HG03575 (cell line): ENCODE data around the gene CYP11A1.
"Not testable (repeated sequence)": the region's sequence is repeated elsewhere in the genome, so short reads cannot be mapped to it uniquely, and the experiment has no call there.

Source experiments
- ATAC-seq: cut with Tn5 transposase; IDR thresholded peaks from one replicate; pipeline ENCODE4 v1.9.1; 2021; ENCODE audit not compliant: unreplicated experiment, insufficient number of reproducible peaks, low FRiP score; ENCODE audit errors: extremely low read depth

Gene CYP11A1

DNA sequence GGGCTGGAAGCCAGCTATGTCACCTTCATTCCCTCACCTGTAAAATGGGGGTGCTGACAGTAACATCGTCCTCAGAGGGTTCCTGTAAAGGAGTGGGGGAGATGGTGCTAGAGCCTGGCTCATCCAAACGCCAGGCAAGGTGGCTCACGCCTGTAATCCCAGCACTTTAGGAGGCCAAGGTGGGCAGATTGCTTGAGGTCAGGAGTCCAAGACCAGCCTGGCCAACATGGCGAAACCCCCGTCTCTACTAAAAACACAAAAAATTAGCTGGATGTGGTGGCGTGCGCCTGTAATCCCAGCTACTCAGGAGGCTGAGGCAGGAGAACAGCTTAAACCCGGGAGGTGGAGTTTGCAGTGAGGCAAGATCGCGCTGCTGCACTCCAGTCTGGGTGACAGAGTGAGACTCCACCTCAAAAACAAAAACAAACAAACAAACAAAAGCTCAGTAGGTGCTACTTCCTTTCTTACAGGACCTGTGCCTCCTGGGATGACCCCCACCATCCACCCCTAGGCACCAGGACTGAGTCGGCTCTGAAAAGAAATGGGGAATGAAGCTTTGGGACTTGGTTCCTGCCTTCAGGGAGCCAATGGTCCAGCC lies 22.7 kb upstream of the CYP11A1 start:
- ATAC-seq = not testable (repeated sequence)

DNA sequence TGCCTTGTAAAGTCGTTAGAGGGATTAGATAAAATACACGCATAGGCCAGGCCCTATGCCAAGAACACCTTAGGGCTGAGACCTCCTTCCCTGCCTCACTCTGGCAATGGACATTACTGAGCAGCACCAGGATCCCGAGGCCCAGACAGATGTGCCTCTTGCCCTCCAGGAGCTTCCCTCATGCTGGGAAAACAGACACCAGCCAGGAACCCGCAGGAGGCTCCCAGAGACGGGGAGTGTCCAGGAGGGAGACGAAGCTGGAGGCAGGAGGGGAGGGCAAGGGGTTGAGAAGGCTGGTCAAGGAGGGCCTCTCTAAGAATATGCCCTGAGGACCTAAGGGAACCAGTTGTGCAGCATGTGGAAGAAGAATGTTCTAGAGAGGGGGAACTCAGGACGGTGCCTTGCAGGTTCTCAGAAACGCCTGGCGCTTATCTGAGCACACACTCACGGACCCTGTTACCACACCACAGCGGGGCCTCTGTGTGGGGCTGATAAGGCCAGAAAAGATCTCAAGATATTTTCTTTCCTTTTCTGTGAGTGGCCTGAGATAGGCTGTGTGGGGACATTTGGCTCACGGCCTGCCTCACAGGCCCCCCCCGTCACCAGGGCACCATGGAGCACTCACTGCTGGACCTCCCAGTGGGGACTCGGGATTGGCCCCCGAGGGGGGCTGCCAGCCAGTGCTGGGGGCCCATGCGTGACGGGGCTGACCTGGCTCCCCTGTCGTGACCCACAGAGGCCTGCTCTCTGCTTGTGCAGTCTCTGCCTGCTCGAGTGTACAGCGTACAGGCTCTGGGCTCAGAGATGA lies 22.0 kb upstream of the CYP11A1 start:
- no peak for ATAC-seq

DNA sequence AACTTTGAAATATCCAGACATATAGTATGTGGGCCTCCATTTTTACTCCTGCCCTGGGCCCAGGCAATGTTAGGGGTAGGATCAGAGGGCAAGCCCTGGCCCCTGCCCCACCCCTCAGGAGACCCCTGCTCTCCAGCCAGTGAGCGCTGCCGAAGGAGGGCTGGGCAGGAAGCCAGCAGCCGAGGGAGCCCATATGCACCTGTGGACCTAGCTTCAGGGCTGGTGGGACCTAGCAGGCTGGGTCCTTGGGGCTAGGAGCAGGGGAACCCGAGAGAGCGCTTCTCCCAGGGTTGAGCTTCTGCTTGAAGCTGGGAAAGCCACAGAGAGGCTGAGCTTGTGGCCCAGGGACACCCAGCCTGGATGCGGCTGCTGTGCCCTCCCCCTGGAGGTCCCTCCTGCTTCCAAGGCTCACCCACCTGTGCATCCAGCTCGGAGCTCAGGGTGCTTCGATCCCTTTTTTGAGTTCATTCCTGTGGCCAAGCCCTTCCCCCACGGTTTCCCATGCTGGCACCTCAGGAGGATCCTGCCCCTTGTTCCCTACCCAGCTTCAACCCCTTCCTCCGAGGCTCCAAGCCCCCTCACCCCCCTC lies 21.0 kb upstream of the CYP11A1 start:
- no peak for ATAC-seq

DNA sequence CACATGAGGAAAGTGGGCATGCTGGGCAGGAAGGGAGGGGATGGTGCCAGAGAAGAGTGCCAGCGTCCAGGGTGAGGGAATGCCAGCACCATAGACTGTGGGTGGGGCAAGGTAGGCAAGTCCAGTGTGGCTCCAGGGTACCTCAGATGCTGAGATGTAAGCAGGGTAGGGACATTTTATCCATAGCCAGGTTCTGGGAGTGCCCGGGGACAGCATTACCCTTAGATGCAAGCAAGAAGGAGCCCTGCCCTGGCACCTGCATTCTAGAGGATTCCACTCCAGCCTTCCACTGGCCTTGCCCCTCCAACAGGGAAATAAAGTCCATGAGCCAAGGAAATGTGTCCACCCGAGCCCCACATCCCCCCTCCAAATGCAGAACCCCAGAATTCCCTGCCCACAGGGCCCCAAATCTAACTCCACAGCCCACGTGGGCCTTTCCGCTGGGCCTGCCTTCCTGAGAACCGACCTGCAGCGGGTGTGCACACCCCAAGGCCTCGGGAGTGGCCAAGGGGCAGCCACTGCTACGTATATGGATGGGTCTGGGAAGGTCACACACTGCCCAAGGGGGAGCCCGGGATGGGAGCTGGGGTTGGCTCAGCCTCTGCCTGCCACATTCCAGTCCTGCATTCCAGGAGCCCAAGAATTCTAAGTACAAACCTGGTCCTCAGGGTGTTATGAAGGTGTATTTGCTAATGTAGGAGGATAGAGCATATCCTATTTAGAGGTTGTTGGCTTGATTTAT lies 20.3 kb upstream of the CYP11A1 start:
- ATAC-seq = no peak

DNA sequence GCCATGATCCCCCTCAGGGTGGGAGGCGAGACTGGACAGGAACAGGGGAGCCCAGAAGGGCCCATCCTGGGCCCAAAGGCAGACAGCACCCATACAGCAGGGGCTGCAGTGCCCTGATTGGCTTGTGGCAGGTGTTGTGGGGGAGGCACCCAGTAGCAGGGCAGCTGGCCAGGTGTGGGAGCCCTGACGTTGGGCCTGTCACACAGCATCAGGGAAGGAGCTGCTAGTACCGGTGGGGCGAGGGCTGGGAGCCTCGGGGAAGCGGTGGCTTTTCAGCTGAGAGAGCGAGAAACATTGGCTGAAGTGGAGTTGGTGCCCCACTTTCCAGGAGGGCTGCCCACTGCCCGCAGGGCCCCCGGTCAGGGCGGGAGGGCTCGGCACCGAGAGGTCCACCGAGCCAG lies 19.7 kb upstream of the CYP11A1 start:
- no peak for ATAC-seq

DNA sequence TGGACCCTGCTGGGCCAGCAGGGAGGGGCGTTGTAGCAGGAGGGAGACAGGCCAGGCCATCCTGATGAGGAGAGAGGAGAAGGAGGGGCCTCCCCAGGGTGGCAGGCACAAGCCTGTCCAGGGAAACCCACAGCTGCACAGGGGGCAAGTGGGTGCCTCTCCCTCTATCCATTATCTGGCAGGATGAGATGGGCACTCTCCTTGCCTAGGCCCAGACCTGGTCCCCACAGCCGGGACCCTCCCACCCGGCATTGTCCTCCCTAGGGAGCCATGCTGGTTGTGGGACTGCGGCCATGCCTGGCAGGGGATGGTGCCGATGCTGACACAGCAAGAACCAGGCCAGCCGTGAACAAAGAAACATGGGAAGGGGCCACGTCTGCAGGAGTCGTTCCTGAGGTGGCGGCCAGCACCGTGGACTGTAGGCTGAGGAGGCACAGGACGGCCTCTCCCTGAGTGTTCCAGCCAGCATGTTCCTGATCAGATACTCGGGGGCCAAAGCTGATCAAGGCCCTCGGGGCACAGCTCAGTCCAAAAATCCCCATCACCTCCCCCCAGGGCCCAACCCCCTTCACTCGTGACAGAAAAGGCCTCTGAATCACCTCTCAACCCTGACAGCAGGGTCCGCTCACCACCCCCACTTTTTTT lies 19.2 kb upstream of the CYP11A1 start:
- no peak for ATAC-seq

DNA sequence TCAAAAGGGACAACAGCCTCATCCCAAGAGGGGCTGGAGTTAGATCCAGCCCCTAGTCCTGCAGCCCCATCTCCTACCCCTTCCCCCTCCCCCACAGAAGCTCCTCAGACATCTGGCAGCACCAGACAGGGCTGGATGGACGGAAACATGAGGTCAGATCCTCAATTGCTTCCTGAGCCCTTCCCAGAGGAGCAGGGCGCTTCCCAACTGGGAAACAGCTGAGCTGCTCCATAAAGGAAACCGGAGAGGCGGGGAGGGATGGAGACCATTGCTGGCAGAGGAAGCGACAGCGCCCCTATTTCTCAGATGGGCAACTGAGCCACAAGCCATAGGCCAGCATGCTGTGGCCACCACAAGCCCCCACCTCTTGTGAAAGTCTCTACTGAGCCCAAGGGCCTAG lies 18.3 kb upstream of the CYP11A1 start:
- ATAC-seq = no peak

DNA sequence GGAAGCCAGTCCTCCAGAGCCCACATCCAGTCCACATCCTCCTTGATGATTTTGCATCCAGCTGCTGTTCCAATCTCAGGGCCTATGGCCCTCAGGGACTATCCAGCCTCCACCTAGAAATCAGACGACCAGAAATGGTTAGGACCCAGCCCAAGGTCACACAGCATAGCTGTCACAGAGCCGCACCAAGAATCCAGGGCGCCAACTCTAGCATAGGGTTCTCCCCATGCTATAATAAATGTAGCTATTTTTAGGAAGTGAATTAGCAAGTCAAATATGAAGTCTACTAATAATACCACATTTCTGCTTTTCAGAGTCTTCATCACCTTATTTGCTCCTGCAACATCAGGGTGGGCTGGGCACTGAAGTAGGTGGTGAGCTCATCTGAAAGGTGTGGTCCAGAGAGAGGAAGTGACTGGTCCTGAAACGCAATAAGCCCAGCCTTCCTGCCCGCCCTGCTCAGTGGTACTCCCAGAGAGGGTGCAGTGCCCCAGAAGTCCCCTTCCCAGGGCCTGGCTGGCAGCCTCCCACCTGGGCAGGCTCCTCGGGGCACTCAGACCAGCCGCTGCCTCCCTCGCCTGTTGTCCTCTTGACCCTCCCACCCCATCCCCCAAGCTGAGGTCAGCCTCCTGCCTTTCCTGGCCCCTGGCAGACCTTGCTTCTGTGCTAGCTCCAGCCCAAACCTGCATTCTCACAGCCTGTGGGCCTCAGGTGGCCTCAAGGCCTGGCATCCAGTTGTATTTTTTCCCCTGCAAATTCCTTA lies 17.6 kb upstream of the CYP11A1 start:
- no peak for ATAC-seq

DNA sequence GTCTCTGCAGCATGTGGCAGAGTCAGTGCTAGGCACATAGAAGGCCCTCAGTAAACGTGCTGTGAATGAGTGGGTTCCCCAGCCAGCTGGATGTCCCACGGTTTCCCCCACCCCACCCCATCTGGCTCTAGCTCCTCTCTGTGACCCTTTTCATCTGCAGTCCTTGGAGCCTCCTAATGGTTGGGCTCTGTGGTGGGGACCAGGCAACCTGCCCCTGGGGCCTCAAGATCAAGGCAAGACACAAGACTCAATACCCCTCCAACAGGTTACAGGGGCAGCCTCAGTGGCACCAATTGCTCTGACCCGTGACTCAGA lies 17.1 kb upstream of the CYP11A1 start:
- no peak for ATAC-seq

DNA sequence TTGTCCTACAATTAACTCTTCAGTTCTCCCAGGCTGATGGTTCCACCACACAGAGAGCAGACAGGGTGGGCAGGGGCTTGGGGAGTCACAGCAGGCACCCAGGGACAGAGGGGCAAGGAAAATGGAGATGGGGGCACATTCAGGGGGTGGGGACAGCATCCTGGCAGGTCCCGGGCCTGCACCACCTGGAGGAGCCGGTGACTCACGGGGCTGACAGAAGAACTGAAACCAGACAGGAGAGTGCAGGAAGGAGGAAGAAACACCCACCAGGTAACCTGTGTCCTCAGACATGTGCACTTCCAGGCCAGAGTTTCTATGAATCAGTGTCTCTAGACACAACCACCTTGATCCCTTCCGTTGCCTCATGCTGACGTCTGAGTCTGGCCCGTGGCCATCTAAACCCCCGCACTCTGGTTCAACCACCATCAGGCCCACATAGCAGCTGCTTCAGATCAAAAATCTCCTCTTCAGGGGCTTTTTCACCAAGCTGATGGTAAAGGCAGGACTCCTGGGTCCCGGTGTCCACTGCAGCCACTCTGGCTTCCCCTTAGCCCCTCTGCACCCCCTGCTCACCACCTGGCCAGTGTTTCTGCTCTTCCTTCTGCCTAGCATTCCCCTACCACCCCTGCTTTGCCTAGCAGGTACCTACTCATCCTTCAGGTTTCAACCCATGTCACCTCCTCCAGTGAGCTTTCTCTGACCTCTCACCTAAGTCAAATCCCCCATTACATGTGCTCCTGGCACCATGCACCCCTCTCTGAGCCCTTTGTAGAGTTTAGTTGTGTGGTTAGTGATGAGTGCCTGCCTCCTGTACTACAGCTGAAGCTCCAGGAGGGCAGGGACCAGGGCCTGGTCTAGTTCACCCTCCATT lies 16.5 kb upstream of the CYP11A1 start:
- ATAC-seq = peak; percentile 24

DNA sequence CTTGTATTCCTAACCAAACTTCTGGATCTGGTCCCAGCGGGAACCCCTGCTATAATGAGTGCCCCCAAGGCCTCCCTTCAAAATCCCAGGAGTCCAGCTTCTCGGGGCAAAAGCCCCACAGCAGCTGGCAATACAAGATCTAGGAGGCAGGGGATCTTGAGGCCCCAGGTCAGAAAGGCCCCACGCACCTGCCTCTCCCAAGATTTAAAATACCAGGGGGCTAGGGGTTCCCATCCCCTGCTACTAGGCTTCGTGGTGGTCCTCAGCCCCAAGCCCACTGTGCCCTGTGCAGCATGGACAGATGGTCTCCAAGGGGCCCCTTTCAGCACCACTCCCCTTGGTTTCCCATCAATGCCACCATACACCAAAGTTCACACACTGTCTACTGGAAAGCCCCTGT lies 15.8 kb upstream of the CYP11A1 start:
- ATAC-seq = no peak

DNA sequence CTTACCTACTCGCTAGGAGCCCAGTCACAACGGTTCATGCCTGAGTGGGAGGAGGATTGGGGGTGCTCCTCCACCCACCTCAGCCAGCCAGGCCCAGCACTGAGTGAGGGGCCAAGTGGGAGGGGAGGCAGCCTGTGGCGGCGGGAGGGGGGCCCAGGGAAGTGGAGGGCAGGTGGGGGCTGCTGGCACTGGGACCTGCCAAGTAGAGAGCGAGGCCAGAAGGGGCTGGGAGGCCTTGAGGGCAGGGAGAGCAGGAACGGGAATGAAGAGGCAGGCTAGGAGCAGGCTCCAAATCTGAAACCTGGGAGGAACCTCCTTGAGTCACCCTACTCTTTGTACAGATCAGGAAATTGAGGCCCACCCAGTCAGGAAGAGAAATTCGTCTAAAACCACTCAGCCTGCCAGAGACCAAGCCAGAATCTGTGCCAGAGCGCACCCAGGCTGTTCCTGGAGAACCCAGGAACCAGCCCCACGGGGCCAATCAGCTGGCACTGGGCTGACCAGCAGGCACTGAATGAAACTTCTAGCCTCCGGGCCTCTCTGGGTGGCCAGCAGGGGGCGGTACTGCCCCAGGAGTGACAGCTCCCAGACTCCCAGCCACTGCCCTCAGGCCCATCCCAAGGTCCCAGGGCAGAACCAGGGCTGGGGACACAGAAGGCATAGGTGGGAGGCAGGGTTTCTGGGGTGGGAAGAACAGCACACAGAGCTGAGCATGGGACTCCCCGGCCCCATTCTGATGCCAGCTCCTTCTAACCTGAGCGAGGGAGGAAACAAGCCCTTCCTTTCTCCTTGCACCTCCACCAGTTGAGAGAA lies 14.8 kb upstream of the CYP11A1 start:
- ATAC-seq = no peak

DNA sequence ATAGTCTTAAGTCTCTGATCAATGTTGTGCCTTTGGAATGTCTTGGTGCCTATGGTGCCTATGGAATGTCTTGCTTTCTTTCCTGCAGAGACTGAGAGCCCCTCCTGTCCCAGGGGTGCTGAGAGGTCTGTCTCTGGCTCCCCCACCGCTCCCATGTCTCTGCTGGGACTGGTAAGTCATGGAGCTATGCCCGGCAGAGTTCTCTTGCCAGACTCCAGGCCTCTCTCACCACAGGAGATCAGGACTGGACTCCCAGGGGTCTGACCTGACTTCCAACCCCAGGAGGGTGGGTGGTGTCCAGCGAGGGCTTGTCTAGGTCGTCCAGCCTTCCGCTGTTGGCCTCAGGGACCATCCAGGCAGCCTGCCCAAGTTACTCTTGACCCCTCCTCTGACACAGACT lies 14.0 kb upstream of the CYP11A1 start:
- ATAC-seq = no peak

DNA sequence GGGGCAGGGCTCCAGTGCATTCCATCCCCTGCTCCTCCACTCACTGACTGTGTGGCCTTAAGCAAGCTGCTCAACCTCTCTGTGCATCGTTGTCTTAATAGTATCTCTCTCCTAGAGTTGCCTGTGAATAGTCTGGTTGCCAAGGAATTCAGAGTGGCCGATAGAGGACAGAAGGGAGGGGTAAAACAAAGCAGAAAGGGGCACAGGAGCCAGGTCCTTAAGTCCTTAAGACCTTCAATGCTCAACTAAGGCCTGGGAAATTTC lies 13.7 kb upstream of the CYP11A1 start:
- ATAC-seq = no peak

DNA sequence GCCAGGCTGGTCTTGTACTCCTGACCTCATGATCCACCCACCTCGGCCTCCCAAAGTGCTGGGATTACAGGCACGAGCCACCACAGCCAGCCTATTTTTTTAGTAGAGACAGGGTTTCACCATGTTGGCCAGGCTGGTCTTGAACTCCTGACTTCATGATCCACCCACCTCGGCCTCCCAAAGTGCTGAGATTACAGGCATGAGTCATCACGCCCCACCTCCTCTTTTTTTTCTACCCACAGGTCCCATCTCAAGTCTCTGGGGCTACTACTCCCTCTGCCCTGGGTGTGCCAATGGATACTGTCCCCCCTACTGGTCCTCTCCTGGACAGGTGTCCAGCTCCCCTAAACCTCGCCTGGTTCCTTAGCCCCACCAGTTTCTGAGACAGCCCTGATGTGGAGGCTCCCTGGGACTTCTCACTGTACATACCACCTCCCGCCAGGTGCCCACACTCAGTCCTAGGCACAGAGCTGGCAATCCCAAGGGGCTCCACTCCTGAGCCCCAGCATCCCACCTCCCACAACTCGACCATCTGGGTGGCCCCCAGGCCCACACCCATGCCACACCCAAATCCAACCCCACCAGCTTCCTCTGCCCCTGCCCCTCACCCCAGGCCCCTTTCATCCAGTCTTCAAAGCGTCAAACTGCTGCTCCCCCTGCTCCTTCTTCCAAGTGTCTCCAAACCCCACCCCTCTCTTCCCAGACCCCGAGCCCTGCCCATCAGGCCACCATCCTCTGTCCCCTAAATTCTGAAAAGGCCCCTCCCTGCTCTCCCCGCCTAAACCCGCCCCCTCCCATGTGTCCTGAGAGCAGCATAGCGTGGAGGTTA lies 13.1 kb upstream of the CYP11A1 start:
- no peak for ATAC-seq

DNA sequence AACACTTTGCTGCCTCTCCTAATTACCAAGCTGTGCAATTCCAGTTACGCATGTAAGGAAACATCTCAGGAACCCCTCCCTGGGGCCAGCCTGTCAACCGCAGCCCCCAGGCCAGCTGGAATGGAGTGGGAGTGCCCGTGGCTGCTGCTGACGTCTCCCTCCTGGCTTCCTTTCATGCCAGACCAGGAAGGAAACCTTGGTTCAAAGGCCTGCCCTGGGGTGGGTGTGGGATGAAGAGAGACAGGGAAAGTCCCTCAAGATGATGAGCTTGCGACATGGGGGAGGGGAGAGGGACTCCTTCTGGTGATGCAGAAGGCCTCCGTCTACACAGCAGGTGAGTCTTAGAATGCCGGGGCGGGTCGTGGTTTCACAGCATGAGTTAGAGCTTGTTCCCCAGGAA lies 11.4 kb upstream of the CYP11A1 start:
- ATAC-seq = no peak
